Lung (tissue), 12 donors: Measurements from ENCODE around the gene CYRIA. TPM values are rescaled to one million over a fixed set of nuclear protein-coding genes. Genes with fewer than 3 reads are reported as not detected.
A peak's percentile ranks its signal among the peaks of the same experiment; 100 is the strongest.

Experiments
- ATAC-seq: fragments of 200-7000 bp; cut with Tn5 transposase; one replicate; pipeline ENCODE4 v1.9.1; 2020; ENCODE audit warnings: moderate number of reproducible peaks; ENCODE audit not compliant: insufficient read depth, low FRiP score
- DNase-seq, 3 donors: peaks; one replicate each; pipeline ENCODE4 v3.0.0-alpha.2; 2013 to 2017
- H3K27ac ChIP-seq, 2 donors: one replicate each; pipeline ENCODE4 v1.5.1; 2013; ENCODE audit warnings: mild to moderate bottlenecking in 2 of 2, moderate library complexity in 2 of 2, control low read depth in 1 of 2, inconsistent platforms in 1 of 2, low read depth in 1 of 2, low read length in 1 of 2
- H3K27me3 ChIP-seq, 3 donors: one replicate each; pipeline ENCODE4 v1.5.1; 2013; ENCODE audit warnings: low read length in 2 of 3; ENCODE audit not compliant: control insufficient read depth in 3 of 3, insufficient read depth in 3 of 3
- H3K36me3 ChIP-seq, 4 donors: one replicate each; pipeline ENCODE4 v1.5.1; 2013; ENCODE audit warnings: low read length in 4 of 4, mild to moderate bottlenecking in 1 of 4, moderate library complexity in 1 of 4; ENCODE audit not compliant: control insufficient read depth in 4 of 4, insufficient read depth in 4 of 4
- H3K4me1 ChIP-seq, 5 donors: one replicate each; pipeline ENCODE4 v1.5.1; 2013; ENCODE audit warnings: low read length in 5 of 5, mild to moderate bottlenecking in 2 of 5, moderate library complexity in 1 of 5; ENCODE audit not compliant: control insufficient read depth in 5 of 5, insufficient read depth in 5 of 5
- H3K4me3 ChIP-seq: one replicate; pipeline ENCODE4 v1.5.1; 2013; ENCODE audit warnings: mild to moderate bottlenecking, control low read depth, moderate library complexity
- H3K9ac ChIP-seq, 2 donors: one replicate each; pipeline ENCODE4 v1.5.1; 2013; ENCODE audit warnings: low read length in 2 of 2, control low read depth in 1 of 2; ENCODE audit not compliant: insufficient read depth in 1 of 2
- H3K9me3 ChIP-seq, 4 donors: one replicate each; pipeline ENCODE4 v1.5.1; 2013; ENCODE audit warnings: low read length in 3 of 4, mild to moderate bottlenecking in 1 of 4, moderate library complexity in 1 of 4; ENCODE audit not compliant: control insufficient read depth in 4 of 4, insufficient read depth in 3 of 4
- WGBS, 2 donors: extraction: QIAGEN DNeasy Blood & Tissue Kit; methylation state at CpG; one replicate each; pipeline ENCODE4 v1.1.7; 2013; 5-methylcytosine and 5-hydroxymethylcytosine counted together
- polyA plus RNA-seq, 2 donors: library from polyadenylated mRNA; stranded (reverse); fragments of 200-250 nt; gene quantifications; one replicate each; pipeline ENCODE4 v1.2.1, GENCODE V29; 2013
- total RNA-seq, 2 donors: library from RNA; depleted of rRNA in 1 of 2; stranded (reverse); fragments of >200 nt in 1 of 2; gene quantifications; one replicate each; pipeline ENCODE4 v1.2.1, GENCODE V29; 2014 to 2021
- TF ChIP-seq, protein P1 (sequence below): IDR thresholded peaks from 2 replicates; pipeline ENCODE4 v1.5.1; 2012; ENCODE audit warnings: mild to moderate bottlenecking; ENCODE audit errors: control extremely low read depth, extremely low read depth
- donor health status: control.
- donor health status: control.
- donor health status: Bipolar disorder and iron deficiency.
- donor health status: healthy.
- donor health status: DM: yes; HTN: yes; CAD: no.

Gene CYRIA
- total and polyA plus RNA-seq, 4 donors: 4.3 to 23.6 (median 16.6) TPM

DNA sequence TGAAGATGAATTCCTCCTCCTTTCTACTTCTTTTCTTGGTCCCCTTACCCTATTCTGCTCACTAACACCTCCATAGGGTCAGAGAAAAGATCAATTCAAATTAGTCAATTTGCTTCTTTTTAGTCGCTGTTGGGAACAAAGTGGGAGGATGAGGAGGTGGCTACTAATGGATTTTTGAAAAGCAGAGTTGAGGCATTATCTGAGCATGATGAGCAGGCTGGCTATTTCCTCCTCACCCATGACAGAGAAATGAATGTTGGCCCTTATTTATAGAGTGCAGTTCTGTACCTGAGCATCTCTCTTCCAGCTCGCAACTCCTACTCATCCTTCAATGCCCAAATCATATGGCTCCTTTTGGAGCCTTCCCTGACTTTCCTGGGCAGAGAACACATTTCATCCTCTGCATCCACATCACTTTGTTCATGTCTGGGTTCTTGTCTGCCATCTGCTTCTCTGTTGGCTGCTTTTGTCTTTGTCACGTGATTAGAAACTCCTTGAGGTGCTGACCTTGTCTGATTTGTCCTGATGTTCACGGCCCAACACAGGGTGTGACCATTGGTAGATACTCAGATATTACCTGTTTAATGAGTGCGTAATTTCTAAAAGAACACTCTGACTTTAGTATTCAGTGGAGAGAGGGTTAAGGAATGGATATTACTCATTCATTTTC, 45.9 kb downstream of the CYRIA start:
- ATAC-seq (no peak), DNase-seq (no peak)
- Histone ChIP-seq H3K9ac (no peak overlapping the region), H3K4me1 (peaks cover 0 to 18% (median 5%) of the 10 kb centered on the region in 5 donors), H3K27ac (no peak overlapping the region), H3K27me3 (no peaks in the 10 kb centered on the region), H3K36me3 (peaks cover 0 to 10% (median 4%) of the 10 kb centered on the region in 4 donors), H3K9me3 (no peaks in the 10 kb centered on the region), H3K4me3 (no peak overlapping the region)
- WGBS, 2 donors: 95 to 96% methylated on average over 5 of the region's 5 CpGs
- TF ChIP-seq, protein P1, sequence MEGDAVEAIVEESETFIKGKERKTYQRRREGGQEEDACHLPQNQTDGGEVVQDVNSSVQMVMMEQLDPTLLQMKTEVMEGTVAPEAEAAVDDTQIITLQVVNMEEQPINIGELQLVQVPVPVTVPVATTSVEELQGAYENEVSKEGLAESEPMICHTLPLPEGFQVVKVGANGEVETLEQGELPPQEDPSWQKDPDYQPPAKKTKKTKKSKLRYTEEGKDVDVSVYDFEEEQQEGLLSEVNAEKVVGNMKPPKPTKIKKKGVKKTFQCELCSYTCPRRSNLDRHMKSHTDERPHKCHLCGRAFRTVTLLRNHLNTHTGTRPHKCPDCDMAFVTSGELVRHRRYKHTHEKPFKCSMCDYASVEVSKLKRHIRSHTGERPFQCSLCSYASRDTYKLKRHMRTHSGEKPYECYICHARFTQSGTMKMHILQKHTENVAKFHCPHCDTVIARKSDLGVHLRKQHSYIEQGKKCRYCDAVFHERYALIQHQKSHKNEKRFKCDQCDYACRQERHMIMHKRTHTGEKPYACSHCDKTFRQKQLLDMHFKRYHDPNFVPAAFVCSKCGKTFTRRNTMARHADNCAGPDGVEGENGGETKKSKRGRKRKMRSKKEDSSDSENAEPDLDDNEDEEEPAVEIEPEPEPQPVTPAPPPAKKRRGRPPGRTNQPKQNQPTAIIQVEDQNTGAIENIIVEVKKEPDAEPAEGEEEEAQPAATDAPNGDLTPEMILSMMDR: no peak

DNA sequence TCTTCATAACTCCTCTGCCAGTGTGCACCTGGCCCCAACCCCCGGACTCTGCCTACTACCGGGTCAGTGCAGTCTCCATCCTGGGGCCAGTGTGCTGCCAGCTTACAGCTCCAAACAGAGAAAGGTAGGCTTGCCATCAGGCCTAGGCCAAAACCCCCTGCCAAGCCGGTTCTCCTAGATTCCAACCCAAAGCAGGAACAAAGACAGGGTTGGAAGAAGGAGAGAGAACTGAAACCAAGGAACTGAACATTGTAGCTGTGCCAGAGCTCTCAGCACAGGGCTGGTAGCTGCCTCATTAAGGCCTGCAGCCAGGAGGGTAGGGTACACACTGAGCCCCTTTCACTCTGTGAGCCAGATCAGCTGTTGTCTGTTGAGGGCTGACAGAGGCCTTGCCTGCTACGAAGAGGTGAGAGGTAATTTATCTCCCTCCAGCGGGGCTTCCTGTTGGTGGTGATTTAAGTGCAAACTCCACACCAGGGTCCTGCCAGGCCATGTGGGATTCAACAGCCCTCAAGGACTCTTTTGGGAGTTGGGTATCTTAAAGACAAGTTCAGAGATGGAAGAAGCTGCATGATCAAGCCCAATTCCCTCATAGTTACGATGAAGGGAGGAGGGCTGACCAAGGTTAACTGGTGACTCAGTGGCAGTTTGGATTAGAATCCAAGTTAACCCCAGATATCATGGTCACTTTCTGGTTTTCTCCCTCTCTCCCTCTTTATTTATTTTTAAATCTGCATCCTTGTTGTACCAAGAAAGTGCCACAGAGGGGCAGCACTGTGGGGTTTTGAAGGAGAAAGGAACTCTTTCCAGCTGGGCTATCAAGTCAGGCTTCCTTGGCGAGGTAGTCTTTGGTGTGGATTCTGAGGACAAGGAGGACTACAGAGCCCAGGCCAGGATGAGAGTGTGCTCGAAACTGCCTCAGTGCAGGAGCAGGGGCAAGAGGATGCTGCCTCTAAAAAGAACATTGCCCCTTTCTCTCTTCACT, 48.1 kb downstream of the CYRIA start:
- peak; percentile 44 to 58 (median 48) for DNase-seq
- peaks cover 0 to 20% (median 0%) of the 10 kb centered on the region in 5 donors for H3K4me1 ChIP-seq
- WGBS, 2 donors: 63 to 79% methylated on average over 8 of the region's 8 CpGs
- H3K9me3 ChIP-seq: no peaks in the 10 kb centered on the region
- ATAC-seq: peak; percentile 10
- TF ChIP-seq, protein P1: no peak
- peaks cover 0 to 8% (median 2%) of the 10 kb centered on the region in 4 donors for H3K36me3 ChIP-seq
- no peaks in the 10 kb centered on the region for H3K27me3 ChIP-seq
- no peak overlapping the region for H3K4me3 ChIP-seq
- peak overlapping the region in 1 of 2 donors; percentile 37 for H3K27ac ChIP-seq
- H3K9ac ChIP-seq: no peak overlapping the region
